Retinal pigment epithelial cell (primary cell): Measurements from ENCODE around the gene SLC17A9.

ENCODE experiments used
- DNase-seq: peaks from one replicate; pipeline ENCODE4 v3.0.0-alpha.2; 2010; ENCODE audit warnings: low read depth
- H3K4me3 ChIP-seq: 2 replicates; pipeline ENCODE4 v1.5.1; 2011; ENCODE audit warnings: mild to moderate bottlenecking, low read length, control low read depth, moderate library complexity
- TF ChIP-seq, protein P1 (sequence below): conservative IDR thresholded peaks from 2 replicates; pipeline ENCODE4 v1.5.1; 2011; ENCODE audit warnings: low read depth, low read length, control low read depth, inconsistent platforms

Gene SLC17A9

GRCh38 chr20:62991196-62991807 lies 38.8 kb downstream of the SLC17A9 start:
- no peak for DNase-seq
- H3K4me3 ChIP-seq: no peak overlapping the region
- TF ChIP-seq, protein P1, sequence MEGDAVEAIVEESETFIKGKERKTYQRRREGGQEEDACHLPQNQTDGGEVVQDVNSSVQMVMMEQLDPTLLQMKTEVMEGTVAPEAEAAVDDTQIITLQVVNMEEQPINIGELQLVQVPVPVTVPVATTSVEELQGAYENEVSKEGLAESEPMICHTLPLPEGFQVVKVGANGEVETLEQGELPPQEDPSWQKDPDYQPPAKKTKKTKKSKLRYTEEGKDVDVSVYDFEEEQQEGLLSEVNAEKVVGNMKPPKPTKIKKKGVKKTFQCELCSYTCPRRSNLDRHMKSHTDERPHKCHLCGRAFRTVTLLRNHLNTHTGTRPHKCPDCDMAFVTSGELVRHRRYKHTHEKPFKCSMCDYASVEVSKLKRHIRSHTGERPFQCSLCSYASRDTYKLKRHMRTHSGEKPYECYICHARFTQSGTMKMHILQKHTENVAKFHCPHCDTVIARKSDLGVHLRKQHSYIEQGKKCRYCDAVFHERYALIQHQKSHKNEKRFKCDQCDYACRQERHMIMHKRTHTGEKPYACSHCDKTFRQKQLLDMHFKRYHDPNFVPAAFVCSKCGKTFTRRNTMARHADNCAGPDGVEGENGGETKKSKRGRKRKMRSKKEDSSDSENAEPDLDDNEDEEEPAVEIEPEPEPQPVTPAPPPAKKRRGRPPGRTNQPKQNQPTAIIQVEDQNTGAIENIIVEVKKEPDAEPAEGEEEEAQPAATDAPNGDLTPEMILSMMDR: no peak

- H3K4me3 ChIP-seq: no peak overlapping the region
- DNase-seq: no peak
- TF ChIP-seq, protein P1: no peak
Observed at GRCh38 chr20:62991863-62992262, 39.4 kb downstream of the SLC17A9 start.

- DNase-seq: no peak
- TF ChIP-seq, protein P1: no peak
- H3K4me3 ChIP-seq: no peak overlapping the region
Observed at GRCh38 chr20:62993856-62994494, 41.5 kb downstream of the SLC17A9 start.

DNA sequence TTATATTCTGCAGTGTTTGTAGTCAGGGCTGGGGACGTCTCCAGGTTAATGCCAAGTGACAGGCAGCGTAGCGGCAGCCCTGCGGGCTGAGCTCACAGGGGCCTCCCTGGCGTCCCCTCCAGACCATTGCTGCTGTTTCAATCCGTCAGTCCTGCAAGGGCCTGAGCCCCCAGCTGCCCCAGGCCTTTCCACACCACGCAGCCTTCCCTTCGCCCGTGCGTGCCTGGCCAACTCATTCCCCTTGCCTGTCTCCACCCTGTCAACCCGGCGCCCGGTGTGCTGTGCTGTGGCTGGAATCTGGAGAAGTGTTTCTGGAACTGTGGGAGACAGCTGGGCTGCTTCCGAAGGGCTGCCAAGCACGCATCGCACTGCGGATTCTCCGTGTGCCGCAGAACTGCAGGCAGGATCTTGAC lies 42.4 kb downstream of the SLC17A9 start:
- TF ChIP-seq, protein P1: no peak

DNA sequence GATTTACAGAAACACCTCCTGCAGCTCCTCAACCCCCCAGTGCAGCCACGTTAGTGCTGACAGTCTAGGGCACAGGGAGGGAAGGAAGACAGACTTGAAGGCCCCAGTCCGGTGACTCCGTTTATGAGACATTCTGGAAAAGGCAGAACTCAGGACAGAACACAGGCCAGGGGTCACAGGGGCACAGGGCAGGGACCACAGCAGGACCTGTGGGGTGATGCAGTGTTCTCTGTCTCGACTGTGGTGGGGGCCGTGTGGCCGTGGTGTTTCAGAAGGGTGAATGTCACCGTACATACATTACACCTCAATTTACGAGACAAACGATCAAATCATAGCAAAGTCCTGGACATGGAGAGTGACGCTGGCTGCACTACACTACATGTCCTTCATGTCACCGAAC lies 43.0 kb downstream of the SLC17A9 start:
- DNase-seq: no peak
- TF ChIP-seq, protein P1: no peak
- H3K4me3 ChIP-seq: no peak overlapping the region

More for the DNA sequence above, 42.4 kb downstream of the SLC17A9 start:
- H3K4me3 ChIP-seq: no peak overlapping the region
- DNase-seq: no peak

GRCh38 chr20:62995898-62996595 lies 43.5 kb downstream of the SLC17A9 start:
- H3K4me3 ChIP-seq: no peak overlapping the region
- TF ChIP-seq, protein P1: no peak
- no peak for DNase-seq
